Ovary (tissue), 3 donors: ENCODE measurements around the gene CENPE.

Experiments
- POLR2A ChIP-seq: fragments of 450-650 bp; IDR thresholded peaks from one replicate; pipeline ENCODE4 v1.6.1; 2017; ENCODE audit warnings: antibody characterized with exemption, mild to moderate bottlenecking, moderate library complexity
- TF ChIP-seq, protein P1 (sequence below), 3 donors: fragments of 450-650 bp in 2 of 3; fragments of 200-600 bp in 1 of 3; IDR thresholded peaks; one replicate each; pipeline versions ENCODE4 v1.5.1 to v1.8.0; 2016 to 2022; ENCODE audit warnings: antibody characterized with exemption in 3 of 3, mild to moderate bottlenecking in 1 of 3
- donor health status: DM: no; HTN: no; CAD: no.

GRCh38 chr4:103193457-103193856, 4.7 kb downstream of the CENPE start:
- TF ChIP-seq, protein P1, sequence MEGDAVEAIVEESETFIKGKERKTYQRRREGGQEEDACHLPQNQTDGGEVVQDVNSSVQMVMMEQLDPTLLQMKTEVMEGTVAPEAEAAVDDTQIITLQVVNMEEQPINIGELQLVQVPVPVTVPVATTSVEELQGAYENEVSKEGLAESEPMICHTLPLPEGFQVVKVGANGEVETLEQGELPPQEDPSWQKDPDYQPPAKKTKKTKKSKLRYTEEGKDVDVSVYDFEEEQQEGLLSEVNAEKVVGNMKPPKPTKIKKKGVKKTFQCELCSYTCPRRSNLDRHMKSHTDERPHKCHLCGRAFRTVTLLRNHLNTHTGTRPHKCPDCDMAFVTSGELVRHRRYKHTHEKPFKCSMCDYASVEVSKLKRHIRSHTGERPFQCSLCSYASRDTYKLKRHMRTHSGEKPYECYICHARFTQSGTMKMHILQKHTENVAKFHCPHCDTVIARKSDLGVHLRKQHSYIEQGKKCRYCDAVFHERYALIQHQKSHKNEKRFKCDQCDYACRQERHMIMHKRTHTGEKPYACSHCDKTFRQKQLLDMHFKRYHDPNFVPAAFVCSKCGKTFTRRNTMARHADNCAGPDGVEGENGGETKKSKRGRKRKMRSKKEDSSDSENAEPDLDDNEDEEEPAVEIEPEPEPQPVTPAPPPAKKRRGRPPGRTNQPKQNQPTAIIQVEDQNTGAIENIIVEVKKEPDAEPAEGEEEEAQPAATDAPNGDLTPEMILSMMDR (IDR thresholded peaks at IDR 0.05): no peak
- TF ChIP-seq POLR2A: no peak
